ENCODE measurements around the gene CIZ1.

GRCh38 chr9:128149951-128150593 is 41.3 kb downstream of the CIZ1 start:
- no peak for TF ChIP-seq CTCF (conservative IDR thresholded peaks at IDR 0.05; ENCODE audit: low read length)
- TF ChIP-seq EZH2phosphoT487 (IDR thresholded peaks at IDR 0.05; ENCODE audit: borderline replicate concordance): no peak
